Measurements from ENCODE around the gene DIAPH3.

GRCh38 chr13:59915252-59915651, 248.5 kb downstream of the DIAPH3 start:
- TF ChIP-seq YY1 (IDR thresholded peaks at IDR 0.05; ENCODE audit: low read depth) = no peak
- no peak for TF ChIP-seq TAF1 (IDR thresholded peaks at IDR 0.05; ENCODE audit: borderline replicate concordance, low read depth, low read length)
- no peak for TF ChIP-seq SMC3 (IDR thresholded peaks at IDR 0.05; ENCODE audit: low read depth, low read length)
- TF ChIP-seq CTCF (IDR thresholded peaks at IDR 0.05) = no peak
- TF ChIP-seq FOXJ3 (CRISPR knock-in tag; IDR thresholded peaks at IDR 0.05) = no peak
- no peak for TF ChIP-seq EP300 (IDR thresholded peaks at IDR 0.05; ENCODE audit: borderline replicate concordance in 1 of 2, low read depth in 1 of 2, low read length in 1 of 2)

Measured in SK-N-SH (cell line).